Prostate gland (tissue), 2 donors: ENCODE data around the gene MYBPC2. TPM values are rescaled to one million over a fixed set of nuclear protein-coding genes. Genes with fewer than 3 reads are reported as not detected.

Experiments
- DNase-seq: peaks from one replicate; pipeline ENCODE4 v3.0.0-alpha.2; 2019; ENCODE audit warnings: low spot score
- H3K27ac ChIP-seq, 2 donors: fragments of 200-600 bp; sonication (generic); 2 replicates each; pipeline ENCODE4 v1.5.1; 2017 to 2019
- H3K27me3 ChIP-seq: fragments of 200-600 bp; sonication (generic); replicated peaks from 2 replicates; pipeline ENCODE4 v1.5.1; 2019; ENCODE audit not compliant: insufficient read depth
- H3K36me3 ChIP-seq, 2 donors: fragments of 200-600 bp; sonication (generic); 1 replicate in 1 of 2; 2 replicates in 1 of 2; pipeline versions ENCODE4 v1.5.1 to v1.8.1; 2017 to 2019
- H3K4me1 ChIP-seq: fragments of 200-600 bp; sonication (generic); replicated peaks from 2 replicates; pipeline ENCODE4 v1.5.1; 2019
- H3K4me3 ChIP-seq, 2 donors: fragments of 200-600 bp; sonication (generic); 2 replicates each; pipeline ENCODE4 v1.5.1; 2017 to 2019
- H3K9me3 ChIP-seq: fragments of 200-600 bp; sonication (generic); 2 replicates; pipeline ENCODE4 v1.5.1; 2017
- CTCF ChIP-seq, 4 experiments: fragments of 200-600 bp in 2 of 4; fragments of 450-650 bp in 2 of 4; sonication (generic) in 2 of 4; IDR thresholded peaks; 1 replicate in 3 of 4; 2 replicates in 1 of 4; pipeline ENCODE4 v1.5.1; 2016 to 2019; ENCODE audit warnings: antibody characterized with exemption in 4 of 4, mild to moderate bottlenecking in 2 of 4, moderate library complexity in 2 of 4
- POLR2A ChIP-seq: fragments of 450-650 bp; IDR thresholded peaks from one replicate; pipeline ENCODE4 v1.6.1; 2016; ENCODE audit warnings: antibody characterized with exemption, mild to moderate bottlenecking
- POLR2AphosphoS5 ChIP-seq: sonication (generic); formaldehyde crosslinking; IDR thresholded peaks from one replicate; pipeline ENCODE4 v1.6.1; 2017; ENCODE audit warnings: antibody characterized with exemption
- WGBS: methylation state at CpG from one replicate; pipeline ENCODE4 v1.1.5; 2018; 5-methylcytosine and 5-hydroxymethylcytosine counted together
- intact Hi-C: fragments of 100-400 bp; cut with DNase I; formaldehyde crosslinking; loops from one replicate; pipeline ENCODE4 v1.14.2; 2022
- total RNA-seq, 2 donors: library from RNA; depleted of rRNA; stranded (reverse); fragments of >200 nt; gene quantifications; one replicate each; pipeline ENCODE4 v1.1.0, GENCODE V29; 2016

Gene MYBPC2
- total RNA-seq, 2 donors from 2014 or later, result 0.09 to 0.34 TPM

DNA sequence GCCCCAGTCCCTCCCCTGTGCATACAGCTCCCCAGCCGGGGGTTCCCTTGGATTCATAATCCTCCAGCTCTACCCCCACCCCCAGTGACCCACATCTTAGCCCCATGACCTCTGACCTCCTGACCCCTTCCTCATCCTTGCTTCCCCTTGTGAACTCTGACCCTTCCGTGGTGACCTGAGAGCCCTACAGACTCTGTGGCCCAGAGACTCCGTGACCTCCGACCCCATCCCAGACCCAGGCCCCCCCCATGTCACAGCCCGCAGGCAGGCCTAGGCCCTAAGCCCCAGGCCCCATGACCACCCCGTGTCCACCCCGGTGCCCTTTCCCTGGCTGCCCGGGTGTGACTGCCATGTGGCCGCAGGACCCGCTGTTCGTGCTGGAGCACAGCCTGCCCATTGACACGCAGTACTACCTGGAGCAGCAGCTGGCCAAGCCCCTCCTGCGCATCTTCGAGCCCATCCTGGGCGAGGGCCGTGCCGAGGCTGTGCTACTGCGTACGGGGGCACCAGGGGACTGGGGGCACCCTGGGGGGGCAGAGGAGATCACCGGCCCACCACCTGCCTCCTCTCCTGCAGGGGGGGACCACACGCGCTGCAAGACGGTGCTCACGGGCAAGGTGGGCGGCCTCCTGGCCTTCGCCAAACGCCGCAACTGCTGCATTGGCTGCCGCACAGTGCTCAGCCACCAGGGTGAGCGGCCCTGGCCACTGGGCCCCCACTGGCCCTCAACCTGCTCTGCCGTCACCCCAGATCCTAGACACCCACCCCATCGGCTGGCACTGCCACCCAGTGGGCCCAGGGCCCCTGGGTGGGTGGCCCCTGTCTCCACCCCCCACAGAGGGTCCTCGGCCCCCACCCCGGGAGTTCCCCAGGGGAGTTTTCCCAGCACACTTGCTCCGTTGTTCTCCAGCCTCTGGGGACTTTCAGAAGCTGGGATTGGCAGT, 16.4 kb upstream of the MYBPC2 start:
- WGBS, result 94% methylated on average over 28 of the region's 35 CpGs
- no peak for DNase-seq
- H3K27ac ChIP-seq, result no peak overlapping the region
- no peak overlapping the region for H3K4me3 ChIP-seq
- H3K36me3 ChIP-seq, result no peaks in the 10 kb centered on the region
- H3K27me3 ChIP-seq, result peaks cover 3% of the 10 kb centered on the region
- intact Hi-C loops, result no loop called here
- H3K4me1 ChIP-seq, result no peaks in the 10 kb centered on the region
- TF ChIP-seq POLR2A, result no peak
- no peak for TF ChIP-seq POLR2AphosphoS5
- no peak for TF ChIP-seq CTCF (IDR thresholded peaks at IDR 0.05)
- H3K9me3 ChIP-seq, result no peaks in the 10 kb centered on the region

DNA sequence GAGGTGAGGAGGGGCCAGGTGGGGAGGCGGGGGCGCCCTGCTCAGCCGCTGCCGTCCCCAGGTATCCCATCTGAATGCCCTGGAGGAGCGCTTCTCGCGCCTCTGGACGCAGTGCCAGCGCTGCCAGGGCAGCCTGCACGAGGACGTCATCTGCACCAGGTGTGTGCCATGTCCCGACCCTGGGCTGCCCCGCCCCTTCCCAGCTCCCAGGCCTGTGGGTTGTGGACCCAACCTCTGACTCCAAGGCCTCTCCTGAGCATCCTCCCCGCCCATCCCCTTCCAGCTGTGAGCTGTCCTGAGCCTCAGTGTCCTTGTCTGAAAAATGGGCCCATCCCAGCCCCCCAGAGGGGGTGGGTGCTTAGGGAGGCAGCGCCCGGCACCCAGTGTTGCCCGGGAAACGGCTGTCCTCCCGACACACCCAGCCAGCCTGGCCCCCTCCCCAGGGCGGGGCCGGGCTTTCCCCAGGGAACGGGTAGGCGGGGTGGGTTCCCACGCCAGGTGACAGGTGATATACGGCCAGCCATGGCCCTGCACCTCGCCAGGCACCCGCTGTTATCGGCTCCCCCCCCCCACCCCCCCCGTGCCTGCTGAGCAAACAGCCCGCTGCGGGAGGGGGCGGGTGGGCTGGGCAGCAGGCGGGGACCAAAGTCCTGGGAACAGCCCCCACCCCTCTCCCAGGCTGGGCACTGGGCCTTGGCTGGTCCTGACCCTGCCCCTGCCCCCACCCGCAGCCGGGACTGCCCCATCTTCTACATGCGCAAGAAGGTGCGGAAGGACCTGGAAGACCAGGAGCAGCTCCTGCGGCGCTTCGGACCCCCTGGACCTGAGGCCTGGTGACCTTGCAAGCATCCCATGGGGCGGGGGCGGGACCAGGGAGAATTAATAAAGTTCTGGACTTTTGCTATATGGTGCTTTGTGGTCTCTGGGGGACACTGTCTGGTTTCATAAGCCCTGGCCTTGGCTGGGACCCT, 15.3 kb upstream of the MYBPC2 start:
- intact Hi-C loops, result no loop called here
- Histone ChIP-seq H3K27me3 (peaks cover 3% of the 10 kb centered on the region), H3K36me3 (no peaks in the 10 kb centered on the region), H3K27ac (no peak overlapping the region), H3K4me1 (no peaks in the 10 kb centered on the region), H3K4me3 (no peak overlapping the region), H3K9me3 (no peaks in the 10 kb centered on the region)
- whole genome bisulfite sequencing, result 69% methylated on average over 33 of the region's 42 CpGs
- TF ChIP-seq CTCF (IDR thresholded peaks at IDR 0.05), result no peak
- TF ChIP-seq POLR2A, result no peak
- TF ChIP-seq POLR2AphosphoS5, result no peak
- no peak for DNase-seq

DNA sequence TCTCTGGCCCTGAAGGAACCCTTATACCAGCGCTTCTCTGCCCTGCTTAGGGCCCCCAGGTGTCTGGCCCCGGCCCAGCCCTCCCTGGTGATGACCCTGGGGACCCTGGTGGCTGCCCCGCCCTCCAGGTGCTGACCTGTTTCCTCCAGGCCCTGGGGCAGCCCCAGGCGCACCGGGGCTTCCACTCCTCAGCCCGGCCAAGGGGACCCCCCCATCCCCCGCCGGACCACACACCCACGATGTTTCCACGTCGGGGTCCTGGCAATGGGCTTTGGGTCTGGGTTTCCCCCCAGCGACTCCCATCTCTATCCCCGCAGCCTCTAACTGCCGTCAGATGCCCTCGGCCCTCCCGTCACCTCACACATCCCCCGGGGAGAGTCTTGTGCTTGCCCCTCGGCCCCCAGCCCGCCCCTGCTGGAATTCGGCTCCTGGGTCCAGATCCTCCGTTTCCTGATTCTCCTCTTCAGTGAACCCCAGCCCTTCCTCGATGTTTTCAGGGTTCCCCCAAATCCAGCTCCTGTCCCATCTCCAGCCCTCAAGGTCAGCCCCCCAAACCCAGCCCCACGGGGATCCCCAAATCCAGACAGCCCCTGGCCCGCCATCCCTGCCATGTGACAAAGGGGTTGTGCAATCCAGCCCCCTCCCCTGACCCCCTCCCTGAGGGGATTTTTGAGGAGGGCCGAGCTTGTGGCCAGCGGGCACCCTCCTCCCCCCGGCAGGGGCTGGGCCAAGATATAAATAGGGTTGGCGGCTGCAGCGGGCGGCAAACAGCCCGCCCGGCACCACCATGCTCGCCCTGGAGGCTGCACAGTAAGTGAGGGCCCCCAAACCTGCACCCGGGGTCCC, 14.3 kb upstream of the MYBPC2 start, which contains the start of gene SPIB:
Gene SPIB (plus strand): TSS at position 763 of the 846 bp plus-strand sequence. CDS start 25 bp downstream, at position 788.
- Histone ChIP-seq H3K4me3 (no peak within 1 kb of the TSS), H3K4me1 (no peaks in the 10 kb centered on the region), H3K36me3 (no peaks in the 10 kb centered on the region), H3K9me3 (no peaks in the 10 kb centered on the region), H3K27me3 (peaks cover 3% of the 10 kb centered on the region), H3K27ac (no peak within 1 kb of the TSS)
- WGBS, result 28% methylated on average over 29 of the region's 34 CpGs
- no peak for DNase-seq
- intact Hi-C loops, result no loop called here
- TF ChIP-seq CTCF (IDR thresholded peaks at IDR 0.05) (no peak), POLR2A (no peak), POLR2AphosphoS5 (no peak)

DNA sequence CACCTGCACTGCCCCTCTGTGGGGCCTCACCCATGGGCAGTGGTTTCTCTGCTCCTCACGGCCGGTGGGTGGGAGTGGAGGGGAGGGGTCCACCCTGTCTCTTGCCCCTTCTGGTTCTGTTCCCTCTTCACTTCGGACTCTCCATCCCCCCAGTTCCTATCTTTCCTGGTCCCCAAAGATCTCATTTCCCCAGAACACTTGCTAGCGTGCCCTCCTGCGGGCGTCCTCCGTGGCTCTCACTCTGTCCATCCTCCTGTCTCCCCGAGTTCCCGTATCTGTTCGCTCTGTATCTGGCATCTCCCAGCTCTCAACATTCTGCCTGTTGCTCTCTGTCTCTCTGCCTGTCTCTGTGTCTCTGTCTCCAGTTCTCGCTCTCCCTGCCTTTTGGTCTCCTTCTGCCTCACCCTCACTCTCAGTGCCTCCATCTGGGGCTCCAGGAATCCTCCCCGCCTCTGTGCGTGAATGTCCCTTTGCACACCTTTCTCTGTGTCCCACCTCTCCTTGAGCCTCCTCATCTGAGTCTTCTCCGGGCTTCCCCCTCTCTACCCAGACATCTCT, 13.6 kb upstream of the MYBPC2 start:
- WGBS, result 10% methylated on average over 14 of the region's 14 CpGs
- Histone ChIP-seq H3K9me3 (no peaks in the 10 kb centered on the region), H3K4me3 (no peak overlapping the region), H3K36me3 (no peaks in the 10 kb centered on the region), H3K27me3 (peaks cover 3% of the 10 kb centered on the region), H3K4me1 (no peaks in the 10 kb centered on the region), H3K27ac (no peak overlapping the region)
- no peak for TF ChIP-seq POLR2AphosphoS5
- TF ChIP-seq CTCF (IDR thresholded peaks at IDR 0.05), result no peak
- no peak for TF ChIP-seq POLR2A
- no peak for DNase-seq
- intact Hi-C loops, result no loop called here
